ENCODE measurements around the gene SYPL1.

DNA sequence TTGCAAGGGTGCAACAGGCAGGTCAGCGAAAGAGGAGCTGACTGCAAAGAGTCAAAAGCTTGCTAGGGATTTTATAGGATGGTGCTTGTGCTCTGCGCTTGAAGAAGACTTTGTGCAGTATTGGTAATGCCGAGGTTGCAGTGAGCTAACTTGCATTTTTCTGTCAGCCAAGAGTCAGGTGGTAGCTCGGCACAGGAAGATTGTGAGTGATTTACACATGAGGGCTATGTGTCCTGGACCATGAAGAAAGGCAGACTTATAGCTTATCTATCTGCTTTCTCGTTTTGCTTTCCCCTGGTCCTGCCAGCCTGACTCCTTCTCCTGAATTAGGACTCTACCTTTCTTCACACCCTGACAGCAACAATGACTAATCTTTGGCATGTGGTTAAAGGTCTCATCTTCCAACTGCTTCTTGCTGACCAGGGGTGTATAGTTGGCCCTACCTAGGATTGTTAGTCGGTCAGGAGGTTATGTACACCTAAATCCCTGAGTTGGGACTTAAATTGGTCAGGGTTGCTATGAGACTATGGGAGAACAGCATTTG, 4.1 kb upstream of the SYPL1 start:
- TF ChIP-seq, protein P1, sequence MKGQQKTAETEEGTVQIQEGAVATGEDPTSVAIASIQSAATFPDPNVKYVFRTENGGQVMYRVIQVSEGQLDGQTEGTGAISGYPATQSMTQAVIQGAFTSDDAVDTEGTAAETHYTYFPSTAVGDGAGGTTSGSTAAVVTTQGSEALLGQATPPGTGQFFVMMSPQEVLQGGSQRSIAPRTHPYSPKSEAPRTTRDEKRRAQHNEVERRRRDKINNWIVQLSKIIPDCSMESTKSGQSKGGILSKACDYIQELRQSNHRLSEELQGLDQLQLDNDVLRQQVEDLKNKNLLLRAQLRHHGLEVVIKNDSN (IDR thresholded peaks at IDR 0.05), result no peak
- no peak for TF ChIP-seq TAF1 (IDR thresholded peaks at IDR 0.05; ENCODE audit: low read depth)
- TF ChIP-seq YY1 (IDR thresholded peaks at IDR 0.05; ENCODE audit: low read depth), result no peak
- no peak for TF ChIP-seq NFIC (IDR thresholded peaks at IDR 0.05)
- TF ChIP-seq TEAD4 (IDR thresholded peaks at IDR 0.05), result no peak
- TF ChIP-seq TCF12 (IDR thresholded peaks at IDR 0.05; ENCODE audit: low read depth), result no peak
- TF ChIP-seq RAD21 (IDR thresholded peaks at IDR 0.05; ENCODE audit: low read depth), result no peak
- no peak for TF ChIP-seq CREB1 (IDR thresholded peaks at IDR 0.05; ENCODE audit: low read depth)
- no peak for TF ChIP-seq EGR1 (IDR thresholded peaks at IDR 0.05)
- TF ChIP-seq CEBPB (IDR thresholded peaks at IDR 0.05), result no peak
- TF ChIP-seq EP300 (IDR thresholded peaks at IDR 0.05; ENCODE audit: borderline replicate concordance), result no peak

Measured in Ishikawa (cell line).